GM23338 (cell line): Measurements from ENCODE around the gene MYCL. TPM values are rescaled to one million over a fixed set of nuclear protein-coding genes. Genes with fewer than 3 reads are reported as not detected.
A peak's percentile ranks its signal among the peaks of the same experiment; 100 is the strongest.

Experiments
- ATAC-seq: fragments of 200-7000 bp; cut with Tn5 transposase; 3 replicates; pipeline ENCODE4 v1.9.1; 2020
- DNase-seq: peaks from one replicate; pipeline ENCODE4 v3.0.0-alpha.2; 2015; ENCODE audit warnings: low spot score
- H2AFZ ChIP-seq: fragments of 200-600 bp; sonication (generic); 2 replicates; pipeline ENCODE4 v1.8.0; 2016; ENCODE audit warnings: antibody characterized with exemption, mild to moderate bottlenecking, moderate library complexity
- H3F3A ChIP-seq: fragments of 200-600 bp; sonication (generic); replicated peaks from 2 replicates; pipeline ENCODE4 v1.8.0; 2017; ENCODE audit warnings: antibody characterized with exemption, mixed run types, low read depth
- H3K27ac ChIP-seq: fragments of 200-600 bp; sonication (generic); 2 replicates; pipeline ENCODE4 v1.6.1; 2016; ENCODE audit warnings: low read depth
- H3K27me3 ChIP-seq: fragments of 200-600 bp; sonication (generic); 2 replicates; pipeline ENCODE4 v1.8.0; 2016; ENCODE audit warnings: mild to moderate bottlenecking, mixed run types, moderate library complexity; ENCODE audit not compliant: insufficient read depth
- H3K36me3 ChIP-seq: fragments of 200-600 bp; sonication (generic); 2 replicates; pipeline ENCODE4 v1.8.0; 2016; ENCODE audit warnings: mild to moderate bottlenecking; ENCODE audit not compliant: insufficient read depth
- H3K4me1 ChIP-seq: fragments of 200-600 bp; sonication (generic); 2 replicates; pipeline ENCODE4 v1.8.0; 2016; ENCODE audit warnings: mild to moderate bottlenecking, moderate library complexity; ENCODE audit not compliant: insufficient read depth
- H3K4me2 ChIP-seq: fragments of 200-600 bp; sonication (generic); 2 replicates; pipeline ENCODE4 v1.7.1; 2017; ENCODE audit warnings: mixed run types
- H3K4me3 ChIP-seq: fragments of 200-600 bp; sonication (generic); 2 replicates; pipeline ENCODE4 v1.6.1; 2016; ENCODE audit warnings: mixed run types
- H3K79me2 ChIP-seq: fragments of 200-600 bp; sonication (generic); replicated peaks from 2 replicates; pipeline ENCODE4 v1.8.0; 2017; ENCODE audit warnings: mild to moderate bottlenecking; ENCODE audit not compliant: insufficient read depth
- H3K9me2 ChIP-seq: fragments of 200-600 bp; sonication (generic); 2 replicates; pipeline ENCODE4 v1.8.0; 2017; ENCODE audit not compliant: insufficient read depth
- H4K20me1 ChIP-seq: fragments of 200-600 bp; sonication (generic); replicated peaks from 2 replicates; pipeline ENCODE4 v1.8.0; 2017; ENCODE audit warnings: mild to moderate bottlenecking; ENCODE audit not compliant: insufficient read depth
- H3K27ac Mint-ChIP-seq: 2 replicates; pipeline ENCODE4 v1.8.0; 2020; ENCODE audit warnings: inconsistent platforms, mild to moderate bottlenecking, moderate library complexity, mixed read lengths
- H3K27me3 Mint-ChIP-seq: 3 replicates; pipeline ENCODE4 v1.8.0; 2022; ENCODE audit warnings: low read depth, mild to moderate bottlenecking, moderate library complexity, mixed read lengths, inconsistent platforms; ENCODE audit not compliant: insufficient read depth, poor library complexity
- H3K36me3 Mint-ChIP-seq: 3 replicates; pipeline ENCODE4 v1.8.0; 2021; ENCODE audit warnings: low read depth, mild to moderate bottlenecking, inconsistent platforms, moderate library complexity, mixed read lengths
- H3K4me1 Mint-ChIP-seq: 3 replicates; pipeline ENCODE4 v1.8.0; 2020; ENCODE audit warnings: mild to moderate bottlenecking, inconsistent platforms, mixed read lengths
- H3K4me3 Mint-ChIP-seq: 3 replicates; pipeline ENCODE4 v1.8.0; 2021; ENCODE audit warnings: moderate library complexity, mild to moderate bottlenecking, inconsistent platforms, mixed read lengths
- H3K9me3 Mint-ChIP-seq: 3 replicates; pipeline ENCODE4 v1.8.0; 2020; ENCODE audit warnings: moderate library complexity, mild to moderate bottlenecking, inconsistent platforms, mixed read lengths
- CREB1 ChIP-seq: fragments of 250-450 bp; sonication (Bioruptor Pico); IDR thresholded peaks from 2 replicates; pipeline ENCODE4 v1.5.0; 2020; ENCODE audit warnings: low read depth, mild to moderate bottlenecking, moderate library complexity
- ETS1 ChIP-seq: IDR thresholded peaks from 2 replicates; pipeline ENCODE4 v1.6.1; 2016; ENCODE audit warnings: antibody characterized with exemption
- STAT1 ChIP-seq: IDR thresholded peaks from one replicate; pipeline ENCODE4 v1.6.1; 2016; ENCODE audit warnings: antibody characterized with exemption; ENCODE audit not compliant: unreplicated experiment
- ZNF462 ChIP-seq: fragments of 250-450 bp; sonication (Bioruptor Pico); IDR thresholded peaks from 2 replicates; pipeline ENCODE4 v1.5.0; 2020; ENCODE audit warnings: mild to moderate bottlenecking, moderate library complexity
- polyA plus RNA-seq: library from polyadenylated mRNA; unstranded; fragments of >200 nt; fragmentation: Nextera tagmentation; extraction: Ambion mirVana; gene quantifications from 2 replicates; pipeline ENCODE4 v1.2.1, GENCODE V29; 2016
- total RNA-seq: library from RNA; depleted of rRNA; stranded (reverse); fragments of >200 nt; shearing (Covaris generic); gene quantifications from 2 replicates; pipeline ENCODE4 v1.2.3, GENCODE V29; 2014

Gene MYCL
- total and polyA plus RNA-seq, 2 experiments from 2014 or later: 8.2 to 41.1 TPM

GRCh38 chr1:39877980-39878956, 23.4 kb downstream of the MYCL start (continued):
- no peak for TF ChIP-seq ZNF462 (CRISPR knock-in tag)

- Mint-ChIP-seq H3K4me1 (peaks cover 36% of the 10 kb centered on the region), H3K27me3 (peaks cover 9% of the 10 kb centered on the region), H3K27ac (no peak overlapping the region), H3K36me3 (peaks cover 22% of the 10 kb centered on the region), H3K4me3 (no peak overlapping the region; the same call in 2 of the 3 replicates), H3K9me3 (no peaks in the 10 kb centered on the region)
- H4K20me1 ChIP-seq: peaks cover 78% of the 10 kb centered on the region
- DNase-seq (no peak), ATAC-seq (no peak)
- H3K4me1 ChIP-seq: peaks cover 27% of the 10 kb centered on the region
- no peaks in the 10 kb centered on the region for H3K27me3 ChIP-seq
- H2AFZ ChIP-seq: no peak overlapping the region
- H3K36me3 ChIP-seq: no peaks in the 10 kb centered on the region; the same call in 1 of the 2 replicates
- TF ChIP-seq STAT1: no peak
- no peak for TF ChIP-seq CREB1 (CRISPR knock-in tag)
- no peak for TF ChIP-seq ETS1
- peaks cover 98% of the 10 kb centered on the region for H3K79me2 ChIP-seq
- H3F3A ChIP-seq: no peaks in the 10 kb centered on the region
- H3K4me3 ChIP-seq: no peak overlapping the region
- H3K27ac ChIP-seq: no peak overlapping the region
- no peaks in the 10 kb centered on the region for H3K9me2 ChIP-seq
- H3K4me2 ChIP-seq: peak overlapping the region; percentile 12; the same call in 1 of the 2 replicates
Measured at GRCh38 chr1:39877231-39877778, 24.4 kb downstream of the MYCL start.
